ENCODE results near the gene PTPN9. TPM values are rescaled to one million over a fixed set of nuclear protein-coding genes. Genes with fewer than 3 reads are reported as not detected.
A peak's percentile ranks its signal among the peaks of the same experiment; 100 is the strongest.
"Not testable (repeated sequence)": the region's sequence is repeated elsewhere in the genome, so short reads cannot be mapped to it uniquely, and the experiment has no call there.

Gene PTPN9
- total RNA-seq, 1 donor from 2014 or later: 7.7 TPM

GRCh38 chr15:75532413-75533250 is 46.5 kb downstream of the PTPN9 start:
- DNase-seq (ENCODE audit: low read depth): peak; percentile 83

- DNase-seq (ENCODE audit: low read depth): peak; percentile 63
These were observed 48.1 kb downstream of the PTPN9 start for GRCh38 chr15:75531041-75531450.

- no peak for DNase-seq (ENCODE audit: low read depth)
These were observed 48.9 kb downstream of the PTPN9 start for GRCh38 chr15:75530169-75530568.

- DNase-seq (ENCODE audit: low read depth): not testable (repeated sequence)
These were observed 53.4 kb downstream of the PTPN9 start for GRCh38 chr15:75525756-75526155.

GRCh38 chr15:75523011-75523410 is 56.1 kb downstream of the PTPN9 start:
- no peak for DNase-seq (ENCODE audit: low read depth)

- no peak for DNase-seq (ENCODE audit: low read depth)
These were observed 61.9 kb downstream of the PTPN9 start for GRCh38 chr15:75517233-75517632.

- peak; percentile 52 for DNase-seq (ENCODE audit: low read depth)
These were observed 70.1 kb downstream of the PTPN9 start for GRCh38 chr15:75508840-75509532.

GRCh38 chr15:75502360-75502759 is 76.8 kb downstream of the PTPN9 start:
- DNase-seq (ENCODE audit: low read depth): no peak

GRCh38 chr15:75493732-75494131 is 85.4 kb downstream of the PTPN9 start:
- no peak for DNase-seq (ENCODE audit: low read depth)

GRCh38 chr15:75483961-75484360 is 95.2 kb downstream of the PTPN9 start:
- no peak for DNase-seq (ENCODE audit: low read depth)

GRCh38 chr15:75483556-75483955 is 95.6 kb downstream of the PTPN9 start:
- DNase-seq (ENCODE audit: low read depth): not testable (repeated sequence)

GRCh38 chr15:75483106-75483505 is 96.0 kb downstream of the PTPN9 start:
- no peak for DNase-seq (ENCODE audit: low read depth)

- not testable (repeated sequence) for DNase-seq (ENCODE audit: low read depth)
These were observed 98.7 kb downstream of the PTPN9 start for GRCh38 chr15:75480463-75480862.

- no peak for DNase-seq (ENCODE audit: low read depth)
These were observed 99.4 kb downstream of the PTPN9 start for GRCh38 chr15:75479670-75480069.

GRCh38 chr15:75477094-75477493 is 102.0 kb downstream of the PTPN9 start:
- not testable (repeated sequence) for DNase-seq (ENCODE audit: low read depth)

- DNase-seq (ENCODE audit: low read depth): no peak
These were observed 110.1 kb downstream of the PTPN9 start for GRCh38 chr15:75468913-75469598.

- no peak for DNase-seq (ENCODE audit: low read depth)
These were observed 118.5 kb downstream of the PTPN9 start for GRCh38 chr15:75460646-75461045.

GRCh38 chr15:75459581-75459980 is 119.5 kb downstream of the PTPN9 start:
- no peak for DNase-seq (ENCODE audit: low read depth)

- DNase-seq (ENCODE audit: low read depth): no peak
These were observed 122.4 kb downstream of the PTPN9 start for GRCh38 chr15:75456710-75457109.

- DNase-seq (ENCODE audit: low read depth): no peak
These were observed 123.1 kb downstream of the PTPN9 start for GRCh38 chr15:75455982-75456531.

GRCh38 chr15:75455424-75455981 is 123.6 kb downstream of the PTPN9 start:
- DNase-seq (ENCODE audit: low read depth): peak; percentile 87

Measured in myocyte (in vitro differentiated cells).